HS-5 (cell line): Measurements from ENCODE around the gene SCN2B.
"Not testable (repeated sequence)": the region's sequence is repeated elsewhere in the genome, so short reads cannot be mapped to it uniquely, and the experiment has no call there.

ENCODE experiments used
- DNase-seq: peaks from one replicate; pipeline ENCODE4 v3.0.0-alpha.2; 2012; ENCODE audit warnings: low read depth

SCN2B gene

GRCh38 chr11:118206391-118207031 is 30.1 kb upstream of the SCN2B start:
- DNase-seq: no peak

DNA sequence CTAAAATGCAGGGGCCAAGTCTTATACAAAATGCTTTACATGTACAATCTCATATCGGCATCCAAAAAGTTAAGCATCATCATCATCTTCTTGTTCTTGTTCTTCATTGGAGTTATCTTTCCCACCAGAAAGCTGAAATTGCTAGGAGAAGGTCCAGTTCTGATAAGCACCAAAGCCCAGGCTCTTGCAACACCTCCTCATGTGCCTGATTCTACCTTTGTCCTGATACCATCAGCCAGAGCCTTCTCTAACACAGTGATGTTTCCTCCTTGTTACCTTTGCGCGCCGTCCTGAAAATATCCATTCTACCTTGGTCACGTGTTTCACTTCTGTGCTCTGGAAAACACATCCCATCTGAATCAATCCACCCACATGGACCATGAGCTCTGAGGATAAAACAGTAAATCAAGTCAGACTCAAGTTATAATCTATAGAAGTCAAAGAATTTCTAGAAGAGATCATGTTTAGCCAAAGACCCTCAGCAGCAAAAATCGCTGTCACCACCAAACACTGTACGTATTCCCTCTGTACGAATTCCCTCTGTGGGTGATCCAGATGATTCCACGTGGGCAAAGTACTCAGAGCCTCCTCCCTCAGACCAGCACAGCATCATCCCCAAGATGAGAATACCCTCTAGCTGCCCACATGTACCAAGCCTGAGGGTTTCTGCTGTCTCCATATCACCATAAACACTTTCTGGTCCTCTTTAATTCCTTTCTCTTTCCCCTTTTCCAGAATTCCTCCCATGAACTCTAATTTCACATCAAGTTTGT is 29.4 kb upstream of the SCN2B start:
- DNase-seq: no peak

GRCh38 chr11:118202599-118203422 is 26.4 kb upstream of the SCN2B start:
- no peak for DNase-seq

DNA sequence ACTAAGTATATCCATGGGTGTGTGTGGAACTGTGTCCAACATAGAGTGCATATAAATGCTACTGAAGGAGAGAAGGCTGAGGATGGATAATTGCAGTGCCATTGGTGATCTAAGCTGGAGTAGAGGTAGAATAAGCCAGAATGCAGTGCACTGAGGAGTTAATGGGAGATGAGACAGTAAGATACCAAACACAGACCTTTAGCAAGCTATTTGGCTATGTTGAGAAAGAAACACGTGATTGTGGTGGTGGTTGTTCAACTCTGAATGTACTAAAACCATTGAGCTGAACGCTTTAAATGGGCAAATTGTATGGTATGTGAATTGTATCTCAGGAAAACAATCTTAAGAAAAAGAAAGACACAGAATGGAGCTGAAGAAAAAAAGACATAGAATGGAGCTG is 25.5 kb upstream of the SCN2B start:
- no peak for DNase-seq

GRCh38 chr11:118200901-118201680 is 24.7 kb upstream of the SCN2B start:
- DNase-seq: no peak

- DNase-seq: no peak
Measured at GRCh38 chr11:118200497-118200896, 24.1 kb upstream of the SCN2B start.

GRCh38 chr11:118199135-118199534 is 22.7 kb upstream of the SCN2B start:
- DNase-seq: no peak

DNA sequence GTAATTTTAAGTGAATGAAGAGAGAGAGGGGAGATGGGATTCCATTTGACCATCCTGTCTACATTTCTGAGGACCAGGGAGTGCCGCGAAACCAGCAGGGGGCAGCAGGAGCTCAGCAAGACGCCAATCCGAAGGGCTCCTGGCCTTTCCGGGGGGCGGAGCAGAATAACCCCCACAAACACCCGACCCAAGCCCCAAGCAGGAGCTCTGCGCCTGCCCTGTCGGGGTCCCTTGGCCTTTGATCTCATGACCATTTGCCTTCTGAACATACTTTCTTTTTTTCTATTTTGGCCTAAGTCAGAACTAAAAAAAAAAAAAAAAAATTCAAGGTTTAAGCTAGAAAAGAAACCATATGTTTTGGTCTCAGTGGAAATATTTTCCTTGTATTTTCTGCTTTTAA is 21.9 kb upstream of the SCN2B start:
- DNase-seq: peak; percentile 9

- peak; percentile 28 for DNase-seq
Measured at GRCh38 chr11:118194835-118195627, 18.6 kb upstream of the SCN2B start.

GRCh38 chr11:118193910-118194566 is 17.6 kb upstream of the SCN2B start:
- no peak for DNase-seq

GRCh38 chr11:118192817-118193216 is 16.4 kb upstream of the SCN2B start:
- DNase-seq: not testable (repeated sequence)

GRCh38 chr11:118190942-118191506 is 14.6 kb upstream of the SCN2B start:
- DNase-seq: not testable (repeated sequence)

- DNase-seq: no peak
Measured at GRCh38 chr11:118186346-118187107, 10.1 kb upstream of the SCN2B start.

GRCh38 chr11:118184784-118185579 is 8.5 kb upstream of the SCN2B start:
- no peak for DNase-seq

- DNase-seq: not testable (repeated sequence)
Measured at GRCh38 chr11:118183691-118184090, 7.3 kb upstream of the SCN2B start.

DNA sequence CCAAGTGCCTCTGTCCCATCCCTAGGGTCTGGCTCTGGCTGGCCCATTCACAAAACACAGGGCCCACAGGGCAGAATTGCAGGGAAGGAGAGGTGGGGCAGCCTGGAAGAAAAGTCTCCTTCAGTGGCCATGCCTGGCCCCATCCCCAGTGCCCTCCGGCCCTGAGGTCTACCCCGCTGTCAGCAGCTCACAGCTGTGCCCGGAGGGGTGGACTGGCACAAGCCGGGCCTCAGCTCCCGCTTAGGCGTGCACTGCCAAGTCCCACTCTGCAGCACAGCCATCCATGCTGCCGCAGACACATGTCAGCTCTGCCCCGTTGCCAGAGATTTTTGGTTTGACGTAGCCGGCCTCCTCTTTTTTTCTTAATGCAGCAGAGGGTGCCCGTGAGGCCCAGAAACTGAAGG is 3.9 kb upstream of the SCN2B start:
- DNase-seq: no peak

DNA sequence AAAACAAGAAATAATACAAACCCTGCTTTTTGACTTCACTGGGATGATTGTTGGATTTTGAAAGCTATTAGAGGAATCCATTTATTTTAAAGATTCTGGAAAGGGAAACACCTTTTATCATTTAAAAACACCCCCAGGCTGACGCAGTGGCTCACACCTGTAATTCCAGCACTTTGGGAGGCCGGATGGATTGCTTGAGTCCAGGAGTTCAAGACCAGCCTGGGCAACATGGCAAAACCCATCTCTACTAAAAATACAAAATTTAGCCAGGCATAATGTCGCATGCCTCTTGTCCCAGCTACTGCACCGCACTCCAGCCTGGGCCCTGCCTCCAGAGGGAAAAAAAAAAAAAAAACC is 317 bp upstream of the SCN2B start:
- no peak for DNase-seq

DNA sequence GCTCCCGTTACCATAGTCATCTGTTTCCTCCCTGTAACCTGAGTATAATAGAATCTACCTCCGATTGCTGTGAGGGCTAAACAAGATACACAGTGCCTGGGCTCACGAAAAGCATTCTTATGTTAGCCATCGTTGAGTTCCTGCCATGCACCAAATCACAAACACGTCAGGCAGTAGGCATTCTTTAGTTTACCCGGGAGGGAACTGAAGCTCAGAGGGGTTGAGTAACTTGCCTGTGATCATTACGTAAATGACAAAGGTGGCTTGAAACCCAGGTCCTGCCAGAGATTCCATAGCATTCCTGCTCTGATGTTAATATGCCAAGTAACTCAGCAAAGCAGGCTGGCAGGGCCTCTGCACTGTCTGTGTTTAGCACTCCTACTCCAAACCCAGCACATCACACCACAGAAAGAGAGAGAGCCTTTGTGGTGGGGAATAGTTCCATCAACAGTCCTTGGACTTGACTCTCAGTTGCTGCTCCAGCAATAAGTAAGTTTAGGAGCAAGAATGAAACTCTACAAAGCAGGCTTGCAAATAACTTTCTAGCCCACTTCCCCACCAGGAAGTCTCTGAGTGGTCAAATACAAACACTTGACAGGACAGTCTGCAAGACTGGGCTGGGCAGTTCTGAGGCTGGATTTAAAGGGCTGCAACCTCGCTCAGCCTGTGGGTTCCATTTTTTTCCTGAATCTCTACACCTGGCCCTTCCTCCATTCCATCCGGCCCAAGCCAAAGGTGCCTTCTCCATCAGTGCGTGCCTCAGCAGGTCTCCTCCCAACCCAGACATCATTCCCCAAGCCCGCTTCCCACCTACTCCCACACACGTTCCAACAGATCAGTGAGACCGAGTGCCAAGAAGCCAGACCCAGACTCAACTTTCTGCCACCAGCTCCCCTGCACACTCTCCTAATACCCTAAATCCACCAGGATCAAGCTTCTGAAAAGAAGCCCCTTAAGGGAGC is 1.1 kb downstream of the SCN2B start:
- DNase-seq: no peak
